Measurements from ENCODE around the gene SARDH. TPM values are rescaled to one million over a fixed set of nuclear protein-coding genes. Genes with fewer than 3 reads are reported as not detected.
"Not testable (repeated sequence)": the region's sequence is repeated elsewhere in the genome, so short reads cannot be mapped to it uniquely, and the experiment has no call there.

The SARDH gene
- total RNA-seq, 4 donors from 2014 or later = 2.9 to 16.4 (median 5.9) TPM

DNA sequence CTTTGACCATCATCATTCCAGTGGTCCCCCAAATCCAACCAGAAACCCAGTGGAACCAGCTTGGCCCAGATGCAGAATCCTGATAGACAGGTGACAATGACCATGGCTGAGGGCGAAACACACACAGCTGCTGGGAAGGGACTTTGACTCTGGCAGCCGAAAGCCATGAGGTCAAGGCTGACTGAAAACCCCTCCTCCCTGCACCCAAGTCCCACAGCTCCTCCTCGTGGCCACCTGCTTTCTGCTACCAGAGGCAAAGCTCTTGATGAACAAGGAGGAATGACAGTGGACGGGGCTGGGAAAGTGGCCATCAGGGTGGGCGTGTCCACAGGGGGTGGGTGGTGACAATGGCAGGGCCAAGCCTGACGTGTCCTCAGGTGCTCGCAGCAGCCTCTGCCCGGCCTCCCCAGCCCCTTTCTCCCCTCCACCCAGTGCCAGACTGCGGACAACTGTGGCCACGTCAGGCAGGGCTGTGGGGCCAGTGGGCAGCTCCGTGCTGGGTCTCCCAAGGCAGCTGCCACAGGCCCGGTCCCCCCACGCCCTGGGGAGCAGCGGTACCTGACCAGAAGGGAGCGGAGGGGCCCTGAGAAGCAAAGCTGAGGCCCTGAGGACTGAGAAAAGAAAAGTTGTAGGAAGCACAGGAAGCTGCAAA is 30.8 kb upstream of the SARDH start:
- Histone ChIP-seq H3K36me3 (peaks cover 0 to 97% (median 16%) of the 10 kb centered on the region in 3 donors), H3K27ac (no peak overlapping the region), H3K27me3 (no peaks in the 10 kb centered on the region), H3K4me3 (no peak overlapping the region), H3K4me1 (no peaks in the 10 kb centered on the region), H3K9me3 (peaks cover 0 to 40% (median 8%) of the 10 kb centered on the region in 4 donors)
- TF ChIP-seq, protein P1, sequence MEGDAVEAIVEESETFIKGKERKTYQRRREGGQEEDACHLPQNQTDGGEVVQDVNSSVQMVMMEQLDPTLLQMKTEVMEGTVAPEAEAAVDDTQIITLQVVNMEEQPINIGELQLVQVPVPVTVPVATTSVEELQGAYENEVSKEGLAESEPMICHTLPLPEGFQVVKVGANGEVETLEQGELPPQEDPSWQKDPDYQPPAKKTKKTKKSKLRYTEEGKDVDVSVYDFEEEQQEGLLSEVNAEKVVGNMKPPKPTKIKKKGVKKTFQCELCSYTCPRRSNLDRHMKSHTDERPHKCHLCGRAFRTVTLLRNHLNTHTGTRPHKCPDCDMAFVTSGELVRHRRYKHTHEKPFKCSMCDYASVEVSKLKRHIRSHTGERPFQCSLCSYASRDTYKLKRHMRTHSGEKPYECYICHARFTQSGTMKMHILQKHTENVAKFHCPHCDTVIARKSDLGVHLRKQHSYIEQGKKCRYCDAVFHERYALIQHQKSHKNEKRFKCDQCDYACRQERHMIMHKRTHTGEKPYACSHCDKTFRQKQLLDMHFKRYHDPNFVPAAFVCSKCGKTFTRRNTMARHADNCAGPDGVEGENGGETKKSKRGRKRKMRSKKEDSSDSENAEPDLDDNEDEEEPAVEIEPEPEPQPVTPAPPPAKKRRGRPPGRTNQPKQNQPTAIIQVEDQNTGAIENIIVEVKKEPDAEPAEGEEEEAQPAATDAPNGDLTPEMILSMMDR (IDR thresholded peaks at IDR 0.05) = no peak
- no peak for TF ChIP-seq POLR2A (IDR thresholded peaks at IDR 0.05)
- no peak for TF ChIP-seq EP300 (IDR thresholded peaks at IDR 0.05)
- WGBS, 2 donors = 86 to 87% methylated on average over 15 of the region's 15 CpGs
- no peak for DNase-seq (ENCODE audit: low spot score in 2 of 2)

DNA sequence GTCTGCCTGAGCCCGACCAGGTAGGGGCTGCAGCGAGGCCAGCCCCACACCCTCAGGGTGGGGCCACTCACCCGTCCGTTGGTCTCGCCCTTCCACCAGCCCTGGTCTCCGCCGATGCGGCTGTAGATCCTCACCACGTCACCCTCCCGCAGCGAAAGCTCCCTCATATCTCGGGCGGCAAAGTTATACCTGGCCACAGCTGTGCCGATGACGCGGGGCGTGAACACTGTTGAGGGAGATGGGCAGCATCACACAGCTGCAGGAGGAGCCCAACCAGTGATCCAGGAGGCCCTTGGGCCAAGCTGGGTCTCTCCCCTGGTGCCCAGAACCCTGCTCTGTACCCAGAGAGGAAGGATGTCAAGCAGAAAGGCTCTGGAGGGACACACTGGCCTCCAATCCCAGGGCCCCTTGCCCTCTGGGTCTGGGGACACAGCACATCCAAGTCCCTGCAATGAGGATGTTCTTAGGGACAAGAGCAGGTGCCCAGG is 30.3 kb upstream of the SARDH start:
- 97 to 99% methylated on average over 15 to 17 of the region's 17 CpGs for WGBS, 2 donors
- Histone ChIP-seq H3K9me3 (peaks cover 0 to 35% (median 6%) of the 10 kb centered on the region in 4 donors), H3K36me3 (peaks cover 0 to 97% (median 16%) of the 10 kb centered on the region in 3 donors)

DNA sequence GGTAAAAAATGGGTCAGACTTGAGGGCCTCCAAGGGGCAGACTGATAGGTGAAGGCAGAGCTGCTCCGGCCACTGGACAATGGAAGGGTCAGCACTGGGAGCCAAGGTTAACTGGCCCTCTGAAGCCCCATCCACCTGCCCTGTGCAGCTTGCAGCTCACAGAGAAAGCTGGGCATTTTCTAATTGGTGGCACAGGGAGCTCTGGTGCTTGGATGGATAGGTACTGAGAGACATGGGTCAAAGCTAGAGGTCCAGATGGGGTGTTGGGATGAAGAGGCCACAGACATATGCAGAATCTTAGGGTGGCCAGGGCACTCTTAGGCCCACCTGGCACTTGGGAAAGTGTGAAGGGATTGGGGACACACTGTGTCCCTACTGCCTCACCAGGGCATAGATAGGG is 29.5 kb upstream of the SARDH start:
- 88 to 100% methylated on average over 1 of the region's 1 CpG for WGBS, 2 donors
- Histone ChIP-seq H3K27ac (no peak overlapping the region), H3K36me3 (peaks cover 0 to 97% (median 16%) of the 10 kb centered on the region in 3 donors), H3K4me1 (no peaks in the 10 kb centered on the region), H3K4me3 (no peak overlapping the region), H3K27me3 (no peaks in the 10 kb centered on the region), H3K9me3 (peaks cover 0 to 35% (median 6%) of the 10 kb centered on the region in 4 donors)
- TF ChIP-seq POLR2A (IDR thresholded peaks at IDR 0.05) (no peak), EP300 (IDR thresholded peaks at IDR 0.05) (no peak)
- TF ChIP-seq, protein P1 (IDR thresholded peaks at IDR 0.05) = no peak
- DNase-seq (ENCODE audit: low spot score in 2 of 2) = no peak

More for the DNA sequence above, 30.3 kb upstream of the SARDH start:
- Histone ChIP-seq H3K27ac (no peak overlapping the region), H3K27me3 (no peaks in the 10 kb centered on the region), H3K4me3 (no peak overlapping the region), H3K4me1 (no peaks in the 10 kb centered on the region)
- TF ChIP-seq, protein P1 (IDR thresholded peaks at IDR 0.05) = no peak
- no peak for TF ChIP-seq EP300 (IDR thresholded peaks at IDR 0.05)
- no peak for TF ChIP-seq POLR2A (IDR thresholded peaks at IDR 0.05)
- no peak for DNase-seq (ENCODE audit: low spot score in 2 of 2)

DNA sequence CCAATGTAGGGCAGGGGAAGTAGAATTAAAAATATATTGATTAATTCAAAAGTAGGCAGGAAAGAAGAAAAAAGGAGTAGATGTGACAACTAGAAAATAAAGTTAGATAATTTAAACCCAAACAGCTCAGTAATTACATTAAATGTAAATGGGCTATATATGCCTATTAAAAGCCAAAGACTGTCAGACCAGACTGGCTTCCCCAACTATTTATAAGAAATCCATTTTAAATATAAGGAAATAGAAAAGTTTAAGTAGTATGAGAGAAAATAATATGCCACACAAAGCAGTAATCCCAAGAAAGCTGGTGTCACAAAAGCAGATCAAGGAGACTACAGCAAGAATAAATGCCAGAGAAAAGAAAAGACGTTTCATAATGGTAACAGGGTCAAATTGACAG is 28.9 kb upstream of the SARDH start:
- TF ChIP-seq, protein P1 (IDR thresholded peaks at IDR 0.05) = no peak
- TF ChIP-seq POLR2A (IDR thresholded peaks at IDR 0.05) (no peak), EP300 (IDR thresholded peaks at IDR 0.05) (no peak)
- Histone ChIP-seq H3K36me3 (peaks cover 0 to 94% (median 16%) of the 10 kb centered on the region in 3 donors), H3K27me3 (no peaks in the 10 kb centered on the region), H3K27ac (no peak overlapping the region), H3K4me3 (no peak overlapping the region), H3K4me1 (no peaks in the 10 kb centered on the region), H3K9me3 (peaks cover 0 to 35% (median 6%) of the 10 kb centered on the region in 4 donors)
- 90 to 100% methylated on average over 1 of the region's 1 CpG for WGBS, 2 donors
- no peak for DNase-seq (ENCODE audit: low spot score in 2 of 2)

DNA sequence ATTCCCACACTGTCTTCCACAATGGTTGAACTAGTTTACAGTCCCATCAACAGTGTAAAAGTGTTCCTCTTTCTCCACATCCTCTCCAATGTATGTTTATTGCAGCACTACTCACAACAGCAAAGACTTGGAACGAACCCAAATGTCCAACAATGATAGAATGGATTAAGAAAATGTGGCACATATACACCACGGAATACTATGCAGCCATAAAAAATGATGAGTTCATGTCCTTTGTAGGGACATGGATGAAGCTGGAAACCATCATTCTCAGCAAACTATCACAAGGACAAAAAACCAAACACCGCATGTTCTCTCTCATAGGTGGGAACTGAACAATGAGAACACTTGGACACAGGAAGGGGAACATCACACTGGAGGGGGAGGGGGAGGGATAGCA is 28.1 kb upstream of the SARDH start:
- H3K4me1 ChIP-seq; DNase-seq (ENCODE audit: low spot score in 2 of 2); H3K27me3 ChIP-seq; H3K4me3 ChIP-seq; H3K27ac ChIP-seq: not testable (repeated sequence)
- Histone ChIP-seq H3K9me3 (peaks cover 0 to 35% (median 6%) of the 10 kb centered on the region in 4 donors), H3K36me3 (peaks cover 0 to 92% (median 16%) of the 10 kb centered on the region in 3 donors)
- 97 to 98% methylated on average over 3 of the region's 3 CpGs for WGBS, 2 donors

All from tibial nerve (tissue), 4 donors.